ENCODE data around the gene SLC22A7. TPM values are rescaled to one million over a fixed set of nuclear protein-coding genes. Genes with fewer than 3 reads are reported as not detected.

The SLC22A7 gene
- total RNA-seq, 1 experiment from 2014 or later = not detected

GRCh38 chr6:43257367-43258145, 40.5 kb upstream of the SLC22A7 start:
- no peak overlapping the region for H3K27ac Mint-ChIP-seq (ENCODE audit: unreplicated experiment)
- intact Hi-C loops (cut with micrococcal nuclease; ENCODE audit: unreplicated experiment) = no loop called here
- no peaks in the 10 kb centered on the region for H3K36me3 Mint-ChIP-seq (ENCODE audit: insufficient read depth, unreplicated experiment)
- H3K27me3 Mint-ChIP-seq (ENCODE audit: unreplicated experiment) = peaks cover 62% of the 10 kb centered on the region
- DNase-seq = no peak
- CTCF ChIA-PET = interaction anchor here (0.6 kb wide), 1 partner anchor 892 kb away, joined by 3 read pairs; no protein-coding TSS in a partner anchor
- no peak overlapping the region for H3K4me3 Mint-ChIP-seq (ENCODE audit: low read depth, unreplicated experiment)
- TF ChIP-seq CTCF (IDR thresholded peaks at IDR 0.05; ENCODE audit: unreplicated experiment) = no peak
- no peaks in the 10 kb centered on the region for H3K4me1 Mint-ChIP-seq (ENCODE audit: low read depth, unreplicated experiment)
- no peaks in the 10 kb centered on the region for H3K9me3 Mint-ChIP-seq (ENCODE audit: low read depth, unreplicated experiment)
- no TSS peak for BruUV-seq (replicated peaks)

GRCh38 chr6:43258180-43258579, 39.9 kb upstream of the SLC22A7 start:
- intact Hi-C loops (cut with micrococcal nuclease; ENCODE audit: unreplicated experiment) = no loop called here
- H3K27ac Mint-ChIP-seq (ENCODE audit: unreplicated experiment) = no peak overlapping the region
- no peaks in the 10 kb centered on the region for H3K4me1 Mint-ChIP-seq (ENCODE audit: low read depth, unreplicated experiment)
- peaks cover 56% of the 10 kb centered on the region for H3K27me3 Mint-ChIP-seq (ENCODE audit: unreplicated experiment)
- DNase-seq = no peak
- CTCF ChIA-PET = interaction anchor here (0.6 kb wide), 1 partner anchor 892 kb away, joined by 3 read pairs; no protein-coding TSS in a partner anchor
- no peak for TF ChIP-seq CTCF (IDR thresholded peaks at IDR 0.05; ENCODE audit: unreplicated experiment)
- H3K9me3 Mint-ChIP-seq (ENCODE audit: low read depth, unreplicated experiment) = no peaks in the 10 kb centered on the region
- peaks cover under 1% of the 10 kb centered on the region for H3K36me3 Mint-ChIP-seq (ENCODE audit: insufficient read depth, unreplicated experiment)
- H3K4me3 Mint-ChIP-seq (ENCODE audit: low read depth, unreplicated experiment) = no peak overlapping the region
- BruUV-seq (replicated peaks) = no TSS peak

- H3K4me3 Mint-ChIP-seq (ENCODE audit: low read depth, unreplicated experiment) = no peak overlapping the region
- TF ChIP-seq CTCF (IDR thresholded peaks at IDR 0.05; ENCODE audit: unreplicated experiment) = no peak
- peaks cover 47% of the 10 kb centered on the region for H3K27me3 Mint-ChIP-seq (ENCODE audit: unreplicated experiment)
- no TSS peak for BruUV-seq (replicated peaks)
- H3K27ac Mint-ChIP-seq (ENCODE audit: unreplicated experiment) = no peak overlapping the region
- intact Hi-C loops (cut with micrococcal nuclease; ENCODE audit: unreplicated experiment) = no loop called here
- peaks cover 6% of the 10 kb centered on the region for H3K36me3 Mint-ChIP-seq (ENCODE audit: insufficient read depth, unreplicated experiment)
- CTCF ChIA-PET = no interaction called here
- no peak for DNase-seq
- H3K4me1 Mint-ChIP-seq (ENCODE audit: low read depth, unreplicated experiment) = no peaks in the 10 kb centered on the region
- H3K9me3 Mint-ChIP-seq (ENCODE audit: low read depth, unreplicated experiment) = no peaks in the 10 kb centered on the region
Measured at GRCh38 chr6:43258807-43259686, 39.0 kb upstream of the SLC22A7 start.

- CTCF ChIA-PET = no interaction called here
- no peak for TF ChIP-seq CTCF (IDR thresholded peaks at IDR 0.05; ENCODE audit: unreplicated experiment)
- H3K36me3 Mint-ChIP-seq (ENCODE audit: insufficient read depth, unreplicated experiment) = peaks cover 6% of the 10 kb centered on the region
- no peaks in the 10 kb centered on the region for H3K9me3 Mint-ChIP-seq (ENCODE audit: low read depth, unreplicated experiment)
- BruUV-seq (replicated peaks) = no TSS peak
- no peak overlapping the region for H3K4me3 Mint-ChIP-seq (ENCODE audit: low read depth, unreplicated experiment)
- H3K27ac Mint-ChIP-seq (ENCODE audit: unreplicated experiment) = no peak overlapping the region
- peaks cover 30% of the 10 kb centered on the region for H3K27me3 Mint-ChIP-seq (ENCODE audit: unreplicated experiment)
- no peak for DNase-seq
- intact Hi-C loops (cut with micrococcal nuclease; ENCODE audit: unreplicated experiment) = no loop called here
- H3K4me1 Mint-ChIP-seq (ENCODE audit: low read depth, unreplicated experiment) = no peaks in the 10 kb centered on the region
Measured at GRCh38 chr6:43260791-43261190, 37.3 kb upstream of the SLC22A7 start.
